H1 (cell line): ENCODE measurements around the gene ZSCAN12. TPM values are rescaled to one million over a fixed set of nuclear protein-coding genes. Genes with fewer than 3 reads are reported as not detected.

ENCODE experiments used
- CTCF ChIA-PET: fragments of 300-600 bp; sonication (Branson Sonifier 250); formaldehyde crosslinking; loops from one replicate; lab custom pipeline; 2021; ENCODE audit not compliant: partially characterized antibody; lab: Charles Lee
- POLR2A ChIA-PET: fragments of 300-600 bp; sonication (Branson Sonifier 250); formaldehyde crosslinking; loops from one replicate; lab custom pipeline; 2021; ENCODE audit warnings: inconsistent platforms; ENCODE audit not compliant: partially characterized antibody; lab: Charles Lee
- DNase-seq, 2 experiments: peaks; one replicate each; pipeline versions ENCODE4 v3.0.0 to v3.0.0-alpha.2; 2010 to 2022; ENCODE audit warnings: low spot score in 2 of 2, low read depth in 1 of 2, mixed read lengths in 1 of 2
- FAIRE-seq: peaks from 2 replicates; lab custom pipeline; 2011; peaks lifted over from hg19 to GRCh38; lab: Jason Lieb, UNC
- H2AFZ ChIP-seq: 2 replicates; pipeline ENCODE4 v1.8.1; 2012; ENCODE audit warnings: low read length, inconsistent platforms
- H2AK5ac ChIP-seq: 2 replicates; pipeline ENCODE4 v1.6.1; 2013; ENCODE audit warnings: low read depth, low read length
- H2BK120ac ChIP-seq: replicated peaks from 2 replicates; pipeline ENCODE3; 2013; ENCODE audit warnings: low read depth, low read length, inconsistent platforms
- H2BK12ac ChIP-seq: 2 replicates; pipeline ENCODE4 v1.6.1; 2013; ENCODE audit warnings: low read depth, low read length
- H2BK15ac ChIP-seq: 2 replicates; pipeline ENCODE4 v1.6.1; 2013; ENCODE audit warnings: low read length
- H2BK20ac ChIP-seq: 2 replicates; pipeline ENCODE4 v1.6.1; 2013; ENCODE audit warnings: low read length
- H2BK5ac ChIP-seq: 2 replicates; pipeline ENCODE4 v1.6.1; 2013; ENCODE audit warnings: low read depth, low read length
- H3K14ac ChIP-seq: 2 replicates; pipeline ENCODE4 v1.6.1; 2013; ENCODE audit warnings: inconsistent platforms; ENCODE audit not compliant: insufficient read length
- H3K18ac ChIP-seq: 2 replicates; pipeline ENCODE4 v1.6.1; 2013; ENCODE audit warnings: low read length; ENCODE audit errors: extremely low read depth
- H3K23ac ChIP-seq: 2 replicates; pipeline ENCODE4 v1.6.1; 2013; ENCODE audit warnings: inconsistent platforms; ENCODE audit not compliant: insufficient read length
- H3K23me2 ChIP-seq: 2 replicates; pipeline ENCODE4 v1.6.1; 2013; ENCODE audit warnings: low read depth, low read length
- H3K27ac ChIP-seq: 2 replicates; pipeline ENCODE4 v1.6.1; 2011; ENCODE audit warnings: low read depth, low read length, inconsistent platforms
- H3K27me3 ChIP-seq, 4 experiments: replicated peaks in 1 of 4; 1 replicate in 1 of 4; 2 replicates in 3 of 4; pipeline versions ENCODE4 v1.6.1 to v1.8.1; 2011 to 2013; ENCODE audit warnings: low read length in 3 of 4, mild to moderate bottlenecking in 3 of 4, inconsistent platforms in 2 of 4, mixed read lengths in 2 of 4, moderate library complexity in 1 of 4; ENCODE audit not compliant: control insufficient read depth in 3 of 4, insufficient read depth in 3 of 4; ENCODE audit errors: extremely low read depth in 1 of 4
- H3K36me3 ChIP-seq, 4 experiments: 2 replicates each; pipeline versions ENCODE4 v1.6.1 to v1.8.1; 2011 to 2013; ENCODE audit warnings: mild to moderate bottlenecking in 4 of 4, low read length in 3 of 4, moderate library complexity in 2 of 4, control low read depth in 1 of 4, inconsistent platforms in 1 of 4; ENCODE audit not compliant: insufficient read depth in 4 of 4, control insufficient read depth in 2 of 4
- H3K4ac ChIP-seq: replicated peaks from 2 replicates; pipeline ENCODE3; 2013; ENCODE audit warnings: low read length, low read depth, mixed read lengths, inconsistent platforms; ENCODE audit not compliant: insufficient read length
- H3K4me1 ChIP-seq, 4 experiments: replicated peaks in 1 of 4; 1 replicate in 1 of 4; 2 replicates in 3 of 4; pipeline versions ENCODE4 v1.6.1 to v1.8.1; 2011 to 2013; ENCODE audit warnings: low read length in 3 of 4, inconsistent platforms in 2 of 4, mixed read lengths in 1 of 4; ENCODE audit not compliant: insufficient read depth in 4 of 4, control insufficient read depth in 3 of 4
- H3K4me2 ChIP-seq, 2 experiments: 2 replicates each; pipeline versions ENCODE4 v1.6.1 to v1.8.1; 2011 to 2013; ENCODE audit warnings: low read depth in 2 of 2, low read length in 2 of 2, control low read depth in 1 of 2, inconsistent platforms in 1 of 2, mild to moderate bottlenecking in 1 of 2; ENCODE audit not compliant: insufficient read depth in 1 of 2
- H3K4me3 ChIP-seq, 4 experiments: fragments of 200-600, 300-600 bp in 1 of 4; sonication (generic), shearing (Covaris generic), sonication (Bioruptor Twin) in 1 of 4; 2 replicates each; pipeline versions ENCODE4 v1.5.1 to v1.8.1; 2011 to 2016; ENCODE audit warnings: low read length in 4 of 4, low read depth in 3 of 4, control low read depth in 2 of 4, inconsistent platforms in 2 of 4, mild to moderate bottlenecking in 2 of 4, mixed read lengths in 1 of 4, moderate library complexity in 1 of 4; ENCODE audit not compliant: insufficient read depth in 2 of 4; ENCODE audit errors: extremely low read depth in 1 of 4
- H3K56ac ChIP-seq: replicated peaks from 2 replicates; pipeline ENCODE3; 2013; ENCODE audit warnings: low read depth, mild to moderate bottlenecking, mixed read lengths, low read length, inconsistent platforms; ENCODE audit not compliant: insufficient read length
- H3K79me1 ChIP-seq: 2 replicates; pipeline ENCODE4 v1.6.1; 2013; ENCODE audit warnings: low read depth, low read length, control low read depth
- H3K79me2 ChIP-seq, 2 experiments: 2 replicates each; pipeline versions ENCODE4 v1.6.1 to v1.8.1; 2012 to 2013; ENCODE audit warnings: low read length in 2 of 2, mild to moderate bottlenecking in 2 of 2, inconsistent platforms in 1 of 2; ENCODE audit not compliant: insufficient read depth in 2 of 2, control insufficient read depth in 1 of 2
- H3K9ac ChIP-seq, 4 experiments: replicated peaks in 1 of 4; 1 replicate in 1 of 4; 2 replicates in 3 of 4; pipeline versions ENCODE4 v1.6.1 to v1.8.1; 2011 to 2013; ENCODE audit warnings: low read depth in 3 of 4, low read length in 3 of 4, control low read depth in 2 of 4, mild to moderate bottlenecking in 2 of 4, moderate library complexity in 2 of 4, inconsistent platforms in 1 of 4; ENCODE audit errors: extremely low read depth in 1 of 4
- H3K9me3 ChIP-seq, 2 experiments: 2 replicates each; pipeline versions ENCODE4 v1.6.1 to v1.8.1; 2012 to 2013; ENCODE audit warnings: mild to moderate bottlenecking in 2 of 2, moderate library complexity in 2 of 2, control low read depth in 1 of 2, inconsistent platforms in 1 of 2, low read depth in 1 of 2, low read length in 1 of 2, mixed read lengths in 1 of 2; ENCODE audit not compliant: insufficient read depth in 2 of 2
- H4K20me1 ChIP-seq, 2 experiments: replicated peaks in 1 of 2; 2 replicates each; pipeline versions ENCODE3 to v1.8.1; 2011 to 2013; ENCODE audit warnings: inconsistent platforms in 2 of 2, low read length in 2 of 2, mild to moderate bottlenecking in 1 of 2; ENCODE audit not compliant: insufficient read depth in 2 of 2, control insufficient read depth in 1 of 2
- H4K5ac ChIP-seq: 2 replicates; pipeline ENCODE4 v1.6.1; 2013; ENCODE audit warnings: low read length, low read depth, mixed read lengths, inconsistent platforms; ENCODE audit not compliant: insufficient read length
- H4K8ac ChIP-seq: 2 replicates; pipeline ENCODE4 v1.8.0; 2013; ENCODE audit warnings: mild to moderate bottlenecking, moderate library complexity, low read length, inconsistent platforms; ENCODE audit not compliant: insufficient read depth; ENCODE audit errors: extremely low read depth
- H4K91ac ChIP-seq: replicated peaks from 2 replicates; pipeline ENCODE3; 2013; ENCODE audit warnings: low read length, mixed read lengths, inconsistent platforms; ENCODE audit not compliant: insufficient read length
- CBX5 ChIP-seq: fragments of 300-800, 300-1000 bp; sonication (generic); IDR thresholded peaks from 2 replicates; pipeline ENCODE4 v1.7.1; 2016; ENCODE audit warnings: antibody characterized with exemption, low read length, low read depth
- CEBPB ChIP-seq: IDR thresholded peaks from 2 replicates; pipeline ENCODE4 v1.6.1; 2012; ENCODE audit warnings: low read depth, low read length
- E2F6 ChIP-seq: IDR thresholded peaks from 2 replicates; pipeline ENCODE4 v1.6.1; 2012; ENCODE audit warnings: inconsistent platforms
- POLR2A ChIP-seq, 2 experiments: IDR thresholded peaks; 1 replicate in 1 of 2; 2 replicates in 1 of 2; pipeline ENCODE4 v1.6.1; 2011; ENCODE audit warnings: low read depth in 2 of 2, low read length in 2 of 2, mild to moderate bottlenecking in 2 of 2; ENCODE audit errors: control extremely low read depth in 1 of 2
- RNF2 ChIP-seq: fragments of 200-900, 300-1000 bp; sonication (generic); IDR thresholded peaks from 2 replicates; pipeline ENCODE4 v1.7.1; 2016; ENCODE audit warnings: borderline replicate concordance, low read depth, mild to moderate bottlenecking, antibody characterized with exemption, low read length; ENCODE audit not compliant: poor library complexity, severe bottlenecking; ENCODE audit errors: missing control alignments
- SIX5 ChIP-seq: IDR thresholded peaks from 2 replicates; pipeline ENCODE4 v1.6.1; 2011; ENCODE audit warnings: mild to moderate bottlenecking, low read depth, low read length
- SP2 ChIP-seq: IDR thresholded peaks from 2 replicates; pipeline ENCODE4 v1.6.1; 2012; ENCODE audit warnings: mild to moderate bottlenecking, low read length, inconsistent platforms
- SUZ12 ChIP-seq: fragments of 200-600 bp; sonication (generic); IDR thresholded peaks from 2 replicates; pipeline ENCODE4 v1.6.1; 2012; ENCODE audit warnings: mild to moderate bottlenecking, inconsistent platforms, low read length, moderate library complexity, mixed read lengths
- YY1 ChIP-seq: IDR thresholded peaks from 2 replicates; pipeline ENCODE4 v1.6.1; 2011; ENCODE audit warnings: low read depth, mild to moderate bottlenecking, low read length
- WGBS, 2 experiments: shearing (Covaris generic) in 1 of 2; methylation state at CpG; one replicate each; pipeline versions ENCODE4 v1.1.6 to v1.1.7; 2013 to 2015; ENCODE audit warnings: low lambda C conversion rate in 2 of 2, mixed read lengths in 2 of 2, inconsistent platforms in 1 of 2, low coverage in 1 of 2, missing lambda C conversion rate in 1 of 2; ENCODE audit not compliant: insufficient replicate concordance in 2 of 2, insufficient coverage in 1 of 2, insufficient read length in 1 of 2; ENCODE audit errors: extremely low coverage in 1 of 2, missing lambda C conversion rate in 1 of 2; 5-methylcytosine and 5-hydroxymethylcytosine counted together
- polyA plus RNA-seq, 7 experiments: library from polyadenylated mRNA; depleted of rRNA in 3 of 7; stranded (reverse) in 5 of 7; unstranded in 2 of 7; fragments of >200 nt in 5 of 7; fragments of 200-250 nt in 2 of 7; gene quantifications; 1 replicate in 5 of 7; 2 replicates in 1 of 7; 4 replicates in 1 of 7; pipeline versions ENCODE4 v1.2.1 to v1.2.3, GENCODE V29; 2011 to 2013; ENCODE audit warnings: missing spikeins in 2 of 7, mixed read lengths in 2 of 7
- total RNA-seq: library from RNA; stranded (reverse); fragmentation: NEBNext Ultra II Directional; extraction: Animal tissue kit (Norgen Biotek cat#: 25700); gene quantifications from 2 replicates; pipeline ENCODE4 v1.2.1, GENCODE V29; 2021

The ZSCAN12 gene
- total and polyA plus RNA-seq, 2 of the 8 experiments (the other 6 are each of a cell fraction or from before 2014, with no cell fraction given): 2.2 to 9.6 TPM

- Histone ChIP-seq H2AFZ (peak overlapping the region; percentile 99), H3K9me3 (peaks cover 0 to 3% of the 10 kb centered on the region in 2 experiments; a peak in 1 of 4 replicates), H2BK20ac (no peak overlapping the region), H3K9ac (peak overlapping the region in 2 of 4 experiments; percentile 46 to 48; a peak in 5 of 7 replicates), H3K23ac (no peak overlapping the region), H3K4me2 (peak overlapping the region; percentile 66 to 70), H3K27me3 (0 out of 7 replicates have a peak, but pooled peaks cover 0 to 1% (median 0%) of the 10 kb centered on the region in 4 experiments), H4K91ac (no peak overlapping the region), H4K8ac (no peak overlapping the region), H3K18ac (no peak overlapping the region), H2BK15ac (no peak overlapping the region), H2AK5ac (no peak overlapping the region), H3K23me2 (no peaks in the 10 kb centered on the region; the same call in 1 of the 2 replicates), H2BK120ac (no peak overlapping the region), H3K27ac (peak overlapping the region; percentile 80; the same call in 1 of the 2 replicates), H2BK12ac (no peak overlapping the region), H3K4me1 (peaks cover 0 to 2% (median 0%) of the 10 kb centered on the region in 4 experiments; a peak in 1 of 7 replicates), H4K20me1 (no peaks in the 10 kb centered on the region), H3K14ac (no peak overlapping the region), H3K56ac (no peak overlapping the region), H3K79me1 (no peaks in the 10 kb centered on the region; the same call in 1 of the 2 replicates), H3K4ac (no peak overlapping the region), H3K36me3 (no peaks in the 10 kb centered on the region), H2BK5ac (no peak overlapping the region), H3K79me2 (peaks cover 0 to 38% of the 10 kb centered on the region in 2 experiments; a peak in 3 of 4 replicates), H4K5ac (peak overlapping the region; percentile 44), H3K4me3 (peak overlapping the region; percentile 93 to 96 (median 94))
- WGBS, 2 experiments: 6% methylated on average over 9 of the region's 9 CpGs; no CpG with 5 or more reads in 1 of the 2 experiments
- FAIRE-seq: no peak
- ChIA-PET POLR2A (interaction anchor here (0.8 to 2.7 kb wide), 6 partner anchors 11 to 208 kb away, joined by 3 to 20 read pairs (median 6); partner anchors contain the start of genes ZKSCAN8, ZSCAN26 and ZSCAN31), CTCF (interaction anchor here (1.1 kb wide), 1 partner anchor 14 kb away, joined by 3 read pairs; no protein-coding TSS in a partner anchor)
- TF ChIP-seq CEBPB (no peak), POLR2A (IDR thresholded peaks at IDR 0.05; ENCODE audit: control extremely low read depth in 1 of 2, low read depth in 2 of 2, low read length in 2 of 2) (peak in 1 of 2 experiments; percentile 55; a peak in 1 of 3 replicates), RNF2 (no peak), YY1 (no peak), SIX5 (no peak), SP2 (no peak), SUZ12 (no peak), CBX5 (no peak), E2F6 (no peak)
- no peak for DNase-seq
Measured at GRCh38 chr6:28349344-28349891, 50.1 kb downstream of the ZSCAN12 start.
